IPS DF 6.9 (cell line): ENCODE measurements around the gene ANKRD31.
A peak's percentile ranks its signal among the peaks of the same experiment; 100 is the strongest.

Experiments
- DNase-seq: peaks from one replicate; pipeline ENCODE4 v3.0.0-alpha.2; 2013; ENCODE audit warnings: low read depth, low spot score
- H3K27ac ChIP-seq: one replicate; pipeline ENCODE4 v1.5.1; 2013; ENCODE audit warnings: low read length, control low read depth
- H3K27me3 ChIP-seq: 2 replicates; pipeline ENCODE4 v1.6.1; 2013; ENCODE audit warnings: mild to moderate bottlenecking, low read length; ENCODE audit not compliant: control insufficient read depth, insufficient read depth
- H3K36me3 ChIP-seq: 2 replicates; pipeline ENCODE4 v1.6.1; 2013; ENCODE audit warnings: low read length; ENCODE audit not compliant: control insufficient read depth, insufficient read depth
- H3K4me1 ChIP-seq: 2 replicates; pipeline ENCODE4 v1.6.1; 2013; ENCODE audit warnings: low read length; ENCODE audit not compliant: control insufficient read depth, insufficient read depth
- H3K4me3 ChIP-seq: 2 replicates; pipeline ENCODE4 v1.5.1; 2013; ENCODE audit warnings: mild to moderate bottlenecking, low read length
- H3K9me3 ChIP-seq: 2 replicates; pipeline ENCODE4 v1.6.1; 2013; ENCODE audit warnings: low read length, inconsistent platforms; ENCODE audit not compliant: control insufficient read depth, insufficient read depth
- WGBS: extraction: QIAGEN DNeasy Blood & Tissue Kit; methylation state at CpG from one replicate; pipeline ENCODE4 v1.1.7; 2013; ENCODE audit warnings: mixed read lengths, missing lambda C conversion rate; ENCODE audit not compliant: insufficient read length, insufficient coverage; 5-methylcytosine and 5-hydroxymethylcytosine counted together

ANKRD31 gene, protein sequence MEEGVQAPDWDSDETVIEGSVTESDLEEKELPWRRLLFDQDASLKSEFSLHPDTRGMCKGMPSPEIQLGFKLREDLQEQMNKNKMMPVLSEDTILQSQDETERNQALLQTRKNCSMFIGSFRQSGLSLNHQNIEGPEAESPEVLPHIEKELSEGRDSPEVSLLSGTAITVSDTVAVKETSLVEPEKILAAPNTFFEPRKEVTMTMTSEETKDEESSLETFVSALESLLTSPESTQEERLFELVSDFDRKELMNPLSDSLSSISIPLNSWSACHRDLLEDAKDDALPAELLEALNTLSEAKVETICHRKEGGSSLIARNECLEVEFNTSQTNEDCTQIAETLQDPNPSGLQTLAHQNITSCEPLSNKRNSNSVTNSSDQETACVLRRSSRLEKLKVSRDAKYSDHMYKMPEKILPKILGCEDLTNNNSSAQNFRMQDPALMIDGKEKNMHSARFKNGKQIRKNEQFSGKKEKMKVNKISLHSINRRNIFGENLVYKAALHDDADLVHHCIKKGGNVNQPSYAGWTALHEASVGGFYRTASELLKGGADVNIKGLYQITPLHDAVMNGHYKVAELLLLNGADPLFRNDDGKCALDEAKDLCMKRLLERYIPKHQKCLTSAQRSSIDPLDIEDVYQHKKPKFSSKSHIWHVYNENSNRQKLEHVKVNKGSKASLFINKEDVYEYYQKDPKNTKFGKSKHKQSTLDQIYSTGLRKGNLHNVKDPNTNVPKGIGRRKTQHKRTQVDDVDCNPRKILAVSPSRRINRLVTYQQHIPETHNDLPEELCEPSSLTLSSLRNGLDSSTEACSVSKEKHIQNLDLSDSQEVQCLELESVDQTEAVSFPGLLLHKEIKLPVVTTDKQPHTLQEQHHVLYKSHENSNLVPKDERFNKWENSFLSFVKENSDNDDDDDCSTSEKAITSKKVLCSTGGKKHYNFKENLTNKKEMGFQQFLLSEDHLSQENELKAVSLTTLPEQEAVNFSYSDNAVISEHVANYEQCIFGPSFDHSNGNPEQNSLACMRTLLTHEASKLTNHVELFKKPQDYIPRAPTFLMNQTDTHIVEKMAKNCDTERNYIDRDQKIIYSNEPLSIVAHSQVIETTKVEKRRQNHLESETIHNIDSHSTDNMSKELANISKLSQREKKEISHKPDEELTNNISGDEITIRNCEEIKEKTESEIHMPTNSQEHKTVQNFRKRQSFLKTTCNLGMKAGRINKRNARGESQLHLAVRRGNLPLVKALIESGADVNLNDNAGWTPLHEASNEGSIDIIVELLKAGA (N-terminal part only)

DNA sequence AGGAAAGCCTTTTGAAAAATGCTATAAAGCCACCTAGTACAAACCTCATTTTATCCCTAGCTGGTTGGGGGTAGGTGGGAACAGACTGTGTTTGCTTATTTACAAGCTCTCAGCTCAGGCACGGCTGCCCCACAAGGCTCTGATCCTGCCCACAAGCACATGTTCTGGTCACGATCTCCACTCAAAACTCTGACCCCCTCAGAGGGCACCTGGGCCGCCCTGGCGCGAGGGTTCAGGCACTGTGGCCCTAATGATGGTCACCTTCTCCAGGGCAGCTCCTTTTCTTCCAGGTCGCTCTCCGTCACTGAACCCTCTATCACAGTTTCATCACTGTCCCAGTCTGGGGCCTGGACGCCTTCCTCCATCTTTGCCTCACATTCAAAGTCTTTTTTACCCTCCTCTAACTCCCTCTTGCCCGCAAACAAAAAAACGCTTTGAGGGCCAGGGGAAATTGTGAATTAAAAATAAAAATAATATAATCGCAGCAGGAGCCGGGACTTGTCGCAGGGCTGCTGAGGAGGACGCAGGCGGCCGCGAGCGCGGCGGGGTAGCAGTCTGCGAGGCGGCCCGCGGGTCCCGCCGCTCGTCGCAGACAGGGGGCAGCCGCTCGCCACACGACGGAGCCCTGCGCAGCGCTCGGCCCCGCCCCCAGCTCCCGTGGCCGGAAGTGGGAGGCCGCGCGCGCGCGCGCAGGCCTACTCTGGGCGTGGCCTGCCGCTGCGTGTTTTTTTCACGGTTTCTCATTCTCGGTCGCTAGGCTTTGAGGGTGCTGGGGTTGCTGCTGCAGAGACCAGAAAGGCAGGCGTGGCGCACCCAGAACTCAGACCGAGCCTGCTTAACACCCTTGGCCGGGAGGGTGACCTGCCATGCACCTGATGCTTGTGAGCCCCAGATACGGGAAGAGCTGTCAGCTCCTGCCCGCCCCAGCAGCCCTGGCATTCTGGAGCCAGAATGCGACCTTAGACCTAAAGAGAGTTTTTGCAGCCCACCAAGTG lies at the start of gene ANKRD31:
Gene ANKRD31 (minus strand): TSS at position 557 of the 995 bp plus-strand sequence. CDS start 192 bp downstream, at position 365.
- peaks cover 5% of the 10 kb centered on the region; the same call in 1 of the 2 replicates for H3K4me1 ChIP-seq
- H3K36me3 ChIP-seq = no peaks in the 10 kb centered on the region
- no peak within 1 kb of the TSS for H3K27ac ChIP-seq
- no CpG with 5 or more reads among the region's 58 CpGs for WGBS
- peak; percentile 37 for DNase-seq
- no peaks in the 10 kb centered on the region for H3K9me3 ChIP-seq
- peak within 1 kb of the TSS; percentile 77 for H3K4me3 ChIP-seq
- H3K27me3 ChIP-seq = no peaks in the 10 kb centered on the region

DNA sequence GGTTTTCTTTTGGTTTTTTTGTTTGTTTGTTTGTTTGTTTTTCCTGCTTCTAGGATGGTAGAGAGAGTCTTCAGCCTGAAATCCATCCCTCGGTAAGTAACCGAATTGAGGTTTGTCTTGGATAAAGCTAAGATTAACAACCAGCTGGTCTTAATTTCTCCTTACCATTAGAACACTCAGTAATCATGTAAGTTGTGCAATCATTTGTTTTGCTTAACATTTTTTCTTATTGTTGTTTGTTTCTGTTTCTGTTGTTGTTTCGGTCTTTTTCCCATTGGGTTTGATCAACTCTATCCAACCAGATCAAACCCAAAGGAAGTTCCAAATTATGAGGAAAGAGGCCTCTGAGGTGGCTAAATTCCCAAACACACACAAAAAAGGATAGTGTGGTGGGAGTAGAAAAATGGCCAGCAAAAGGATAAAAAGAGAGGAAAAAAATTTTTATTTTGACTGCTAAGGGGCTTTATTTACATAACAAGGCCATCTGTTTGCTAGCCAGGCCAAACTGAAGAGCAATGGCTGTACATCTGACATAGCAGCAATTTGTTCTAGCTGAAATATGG lies 49.6 kb upstream of the ANKRD31 start:
- Histone ChIP-seq H3K27me3 (no peaks in the 10 kb centered on the region), H3K27ac (no peak overlapping the region), H3K4me1 (no peaks in the 10 kb centered on the region), H3K36me3 (no peaks in the 10 kb centered on the region), H3K9me3 (no peaks in the 10 kb centered on the region), H3K4me3 (no peak overlapping the region)
- no peak for DNase-seq
- no CpG with 5 or more reads among the region's 3 CpGs for WGBS

DNA sequence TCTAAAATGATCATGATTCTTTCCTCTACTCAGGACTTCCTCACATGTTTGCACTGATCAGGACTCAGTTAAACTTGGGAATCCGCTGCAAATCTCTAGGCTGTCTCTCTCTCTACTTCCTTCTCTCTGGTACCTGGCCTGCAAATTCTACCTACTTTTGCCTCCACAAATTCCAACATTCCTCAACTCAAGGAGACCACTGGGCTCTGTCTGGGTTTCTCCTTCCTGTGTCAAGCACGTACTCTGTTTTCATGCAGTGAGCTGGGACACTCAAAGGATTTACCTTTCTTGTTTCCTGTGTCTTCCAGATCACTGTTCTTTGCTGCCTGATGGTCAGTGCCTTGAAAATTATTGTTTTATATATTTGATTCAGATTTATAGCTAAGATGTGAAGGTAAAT lies 45.9 kb upstream of the ANKRD31 start:
- H3K27me3 ChIP-seq = no peaks in the 10 kb centered on the region
- WGBS = no CpG with 5 or more reads among the region's 2 CpGs
- no peaks in the 10 kb centered on the region for H3K4me1 ChIP-seq
- H3K4me3 ChIP-seq = no peak overlapping the region
- DNase-seq = no peak
- no peak overlapping the region for H3K27ac ChIP-seq
- H3K36me3 ChIP-seq = no peaks in the 10 kb centered on the region
- H3K9me3 ChIP-seq = no peaks in the 10 kb centered on the region

DNA sequence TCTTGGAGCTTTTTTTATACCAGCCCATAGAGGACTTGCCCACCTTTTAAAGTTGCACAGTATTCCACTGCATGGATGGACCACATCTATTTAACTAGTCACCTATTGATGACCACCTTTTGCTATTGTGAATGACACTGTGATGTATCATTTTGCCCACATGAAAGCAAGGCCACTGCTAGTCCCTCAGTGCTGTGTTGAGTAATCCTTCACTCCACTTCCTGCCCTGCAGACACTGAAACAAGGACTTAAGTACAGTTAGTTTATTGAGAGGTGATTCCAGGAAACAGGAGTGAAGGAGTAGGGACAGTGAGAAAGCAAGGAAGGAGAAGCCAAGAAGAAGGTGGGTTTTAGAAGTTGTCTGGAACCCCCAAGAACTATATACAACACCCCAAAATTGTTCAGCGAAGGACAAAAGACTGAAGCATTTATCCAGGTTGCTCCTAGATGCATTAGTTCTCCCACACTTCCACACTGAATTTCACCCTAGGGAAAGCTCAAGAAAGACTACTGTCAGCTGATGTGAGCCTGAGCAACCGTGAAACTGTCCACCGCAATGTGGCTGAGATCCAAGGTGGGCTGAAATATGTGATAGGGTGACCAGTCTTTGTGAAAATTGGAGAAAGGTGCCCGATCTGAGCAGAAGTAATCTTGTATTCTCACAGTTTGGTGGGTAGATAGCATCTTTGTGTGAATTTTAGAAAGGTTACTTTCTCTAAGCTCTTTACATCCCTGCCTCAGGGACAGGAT lies 45.2 kb upstream of the ANKRD31 start:
- H3K27me3 ChIP-seq = no peaks in the 10 kb centered on the region
- H3K4me1 ChIP-seq = no peaks in the 10 kb centered on the region
- no CpG with 5 or more reads among the region's 4 CpGs for WGBS
- no peaks in the 10 kb centered on the region for H3K9me3 ChIP-seq
- H3K4me3 ChIP-seq = no peak overlapping the region
- H3K27ac ChIP-seq = no peak overlapping the region
- no peak for DNase-seq
- no peaks in the 10 kb centered on the region for H3K36me3 ChIP-seq

DNA sequence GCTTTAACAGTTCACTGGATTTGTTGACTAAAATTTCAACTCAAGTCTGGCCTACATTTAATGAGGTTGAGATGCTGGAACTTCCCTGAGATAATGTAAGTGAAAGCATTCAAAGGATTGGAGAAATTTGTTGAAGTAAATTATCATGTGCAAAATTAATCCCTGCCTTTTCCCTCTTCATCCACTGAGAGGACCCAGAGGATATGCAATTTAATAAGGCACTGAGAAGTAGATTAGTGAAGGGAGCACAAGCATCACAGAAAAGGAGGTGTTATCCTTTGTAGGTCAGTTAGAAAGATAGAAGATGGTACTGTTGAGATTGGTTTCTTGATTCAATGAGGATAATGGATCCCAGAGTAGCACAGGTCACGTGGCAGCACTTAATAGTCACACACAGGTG lies 42.6 kb upstream of the ANKRD31 start:
- WGBS = no CpG with 5 or more reads among the region's 1 CpG
- no peak for DNase-seq
- H3K27ac ChIP-seq = no peak overlapping the region
- no peaks in the 10 kb centered on the region for H3K36me3 ChIP-seq
- H3K4me1 ChIP-seq = peaks cover 5% of the 10 kb centered on the region
- no peaks in the 10 kb centered on the region for H3K27me3 ChIP-seq
- no peak overlapping the region for H3K4me3 ChIP-seq
- no peaks in the 10 kb centered on the region for H3K9me3 ChIP-seq

DNA sequence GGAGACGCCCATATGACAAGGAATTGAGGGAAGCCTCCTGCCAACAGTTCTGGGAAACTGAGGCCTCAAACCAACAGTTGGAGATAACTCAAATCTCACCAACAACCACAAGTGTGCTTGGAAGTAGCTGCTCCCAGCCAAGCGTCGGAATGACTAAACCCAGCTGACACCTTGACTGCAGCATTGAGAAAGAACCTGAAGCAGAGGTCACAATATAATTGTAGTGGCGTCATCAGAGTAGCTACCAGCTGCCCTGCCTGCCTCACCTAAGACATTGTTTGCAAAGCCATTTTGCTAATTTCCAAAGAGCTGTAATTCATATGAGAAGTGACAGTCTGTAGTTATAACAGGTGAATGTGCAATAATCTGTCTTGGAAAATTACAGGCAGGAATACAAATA lies 40.8 kb upstream of the ANKRD31 start:
- Histone ChIP-seq H3K36me3 (peaks cover 3% of the 10 kb centered on the region; the same call in 1 of the 2 replicates), H3K27me3 (no peaks in the 10 kb centered on the region), H3K4me1 (peaks cover 5% of the 10 kb centered on the region), H3K4me3 (no peak overlapping the region), H3K27ac (no peak overlapping the region), H3K9me3 (no peaks in the 10 kb centered on the region; the same call in 1 of the 2 replicates)
- no peak for DNase-seq
- WGBS = no CpG with 5 or more reads among the region's 4 CpGs

DNA sequence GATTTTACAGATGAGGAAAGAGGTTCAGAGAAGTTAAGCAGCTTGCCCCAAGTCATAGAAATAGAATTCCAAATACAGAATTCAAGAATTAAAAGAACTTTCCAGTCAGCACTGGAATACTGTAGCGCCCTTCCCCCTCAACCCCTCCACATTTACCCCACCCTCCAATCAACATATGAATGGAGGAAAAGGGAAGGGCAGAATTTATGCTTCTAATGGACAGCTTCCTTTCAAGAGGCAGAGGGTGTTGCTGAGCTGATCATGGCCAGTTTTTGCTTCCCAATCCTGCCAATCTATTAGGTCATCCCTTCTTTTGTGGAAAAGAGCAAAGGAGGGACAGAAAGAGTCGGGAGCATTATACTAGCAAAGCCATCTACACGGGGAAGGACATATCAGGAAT lies 39.1 kb upstream of the ANKRD31 start:
- peaks cover 5% of the 10 kb centered on the region for H3K4me1 ChIP-seq
- no peaks in the 10 kb centered on the region for H3K27me3 ChIP-seq
- H3K4me3 ChIP-seq = no peak overlapping the region
- H3K36me3 ChIP-seq = peaks cover 3% of the 10 kb centered on the region; the same call in 1 of the 2 replicates
- no CpG with 5 or more reads among the region's 3 CpGs for WGBS
- H3K27ac ChIP-seq = no peak overlapping the region
- DNase-seq = no peak
- H3K9me3 ChIP-seq = no peaks in the 10 kb centered on the region; the same call in 1 of the 2 replicates

DNA sequence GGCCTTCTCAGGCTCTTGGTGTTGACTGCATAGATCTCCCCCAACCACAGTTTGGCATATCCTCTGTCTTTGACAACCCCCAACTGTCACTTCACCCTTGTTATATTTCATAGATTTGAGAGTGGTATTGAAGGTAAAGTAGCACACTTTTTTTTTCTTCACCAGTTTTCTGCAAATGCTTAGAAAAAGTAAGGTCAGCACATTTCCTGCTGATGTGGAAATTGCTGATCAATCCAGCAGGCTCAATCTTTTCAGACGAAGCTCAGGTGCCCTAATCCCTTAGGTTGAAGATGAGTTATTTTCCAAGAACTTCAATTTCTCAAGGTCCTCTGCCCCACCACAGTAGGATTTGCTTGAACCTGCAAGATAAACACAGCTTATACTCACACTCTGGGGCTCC lies 38.5 kb upstream of the ANKRD31 start:
- no peaks in the 10 kb centered on the region for H3K27me3 ChIP-seq

More for the DNA sequence above, 38.5 kb upstream of the ANKRD31 start:
- H3K4me1 ChIP-seq = peaks cover 5% of the 10 kb centered on the region
- no peak overlapping the region for H3K4me3 ChIP-seq
- H3K9me3 ChIP-seq = no peaks in the 10 kb centered on the region; the same call in 1 of the 2 replicates
- DNase-seq = no peak
- no peak overlapping the region for H3K27ac ChIP-seq
- no CpG with 5 or more reads among the region's 1 CpG for WGBS
- H3K36me3 ChIP-seq = peaks cover 3% of the 10 kb centered on the region; the same call in 1 of the 2 replicates
